HG02588 (cell line): ENCODE data around the gene NLN.
"Not testable (repeated sequence)": the region's sequence is repeated elsewhere in the genome, so short reads cannot be mapped to it uniquely, and the experiment has no call there.

Source experiments
- ATAC-seq: cut with Tn5 transposase; IDR thresholded peaks from one replicate; pipeline ENCODE4 v1.9.1; 2021; ENCODE audit warnings: mild to moderate bottlenecking, moderate library complexity; ENCODE audit not compliant: unreplicated experiment

Gene NLN

GRCh38 chr5:65866837-65867521 lies 145.0 kb downstream of the NLN start:
- ATAC-seq, result no peak

GRCh38 chr5:65867542-65868195 lies 145.7 kb downstream of the NLN start:
- no peak for ATAC-seq

- no peak for ATAC-seq
These were observed 146.5 kb downstream of the NLN start for GRCh38 chr5:65868509-65868908.

- no peak for ATAC-seq
These were observed 149.2 kb downstream of the NLN start for GRCh38 chr5:65871182-65871581.

- ATAC-seq, result not testable (repeated sequence)
These were observed 149.8 kb downstream of the NLN start for GRCh38 chr5:65871776-65872175.

GRCh38 chr5:65873181-65873750 lies 151.3 kb downstream of the NLN start:
- ATAC-seq, result no peak

- ATAC-seq, result no peak
These were observed 152.2 kb downstream of the NLN start for GRCh38 chr5:65874241-65874640.

- ATAC-seq, result no peak
These were observed 154.5 kb downstream of the NLN start for GRCh38 chr5:65876496-65876895.

GRCh38 chr5:65876970-65877369 lies 155.0 kb downstream of the NLN start:
- ATAC-seq, result no peak
